SK-MEL-5 (cell line): ENCODE data around the gene FAM118A. TPM values are rescaled to one million over a fixed set of nuclear protein-coding genes. Genes with fewer than 3 reads are reported as not detected.
A peak's percentile ranks its signal among the peaks of the same experiment; 100 is the strongest.
"Not testable (repeated sequence)": the region's sequence is repeated elsewhere in the genome, so short reads cannot be mapped to it uniquely, and the experiment has no call there.

ENCODE experiments used
- DNase-seq: peaks from one replicate; pipeline ENCODE4 v3.0.0-alpha.2; 2016; ENCODE audit warnings: low read depth, low spot score
- in situ Hi-C: cut with HindIII; loops from 2 replicates; pipeline ENCODE4 v1.10.0; 2016; ENCODE audit warnings: low sequenced_read_pairs, high pct_unique_total_duplicates, low pct_unique_long_range_greater_than_20kb
- total RNA-seq: library from RNA; depleted of rRNA; stranded (reverse); fragments of >200 nt; shearing (Covaris generic); gene quantifications from 2 replicates; pipeline ENCODE4 v1.2.3, GENCODE V29; 2014

FAM118A gene
- total RNA-seq, 1 experiment from 2014 or later, result 18.2 TPM

GRCh38 chr22:45336971-45337431, 27.3 kb downstream of the FAM118A start:
- DNase-seq, result no peak
- in situ Hi-C loops, result no loop called here

- DNase-seq, result no peak
- in situ Hi-C loops, result no loop called here
These were observed 27.8 kb downstream of the FAM118A start for GRCh38 chr22:45337536-45337935.

GRCh38 chr22:45338795-45339194, 29.1 kb downstream of the FAM118A start:
- in situ Hi-C loops, result no loop called here
- DNase-seq, result no peak

- DNase-seq, result no peak
- in situ Hi-C loops, result no loop called here
These were observed 30.6 kb downstream of the FAM118A start for GRCh38 chr22:45340323-45340722.

GRCh38 chr22:45341498-45341897, 31.8 kb downstream of the FAM118A start:
- no peak for DNase-seq
- in situ Hi-C loops, result no loop called here

- in situ Hi-C loops, result no loop called here
- no peak for DNase-seq
These were observed 33.4 kb downstream of the FAM118A start for GRCh38 chr22:45343143-45343542.

GRCh38 chr22:45344334-45344733, 34.6 kb downstream of the FAM118A start:
- DNase-seq, result peak; percentile 88
- in situ Hi-C loops, result no loop called here

GRCh38 chr22:45349916-45350315, 40.2 kb downstream of the FAM118A start:
- no peak for DNase-seq
- in situ Hi-C loops, result no loop called here

- in situ Hi-C loops, result no loop called here
- peak; percentile 20 for DNase-seq
These were observed 42.2 kb downstream of the FAM118A start for GRCh38 chr22:45351956-45352355.

GRCh38 chr22:45352757-45353156, 43.0 kb downstream of the FAM118A start:
- DNase-seq, in situ Hi-C loops: not testable (repeated sequence)

- DNase-seq, result no peak
- in situ Hi-C loops, result no loop called here
These were observed 44.1 kb downstream of the FAM118A start for GRCh38 chr22:45353786-45354185.

GRCh38 chr22:45357490-45357889, 47.8 kb downstream of the FAM118A start:
- in situ Hi-C loops, result no loop called here
- no peak for DNase-seq

- no peak for DNase-seq
- in situ Hi-C loops, result no loop called here
These were observed 48.4 kb downstream of the FAM118A start for GRCh38 chr22:45358127-45358526.

GRCh38 chr22:45359627-45360026, 49.9 kb downstream of the FAM118A start:
- DNase-seq, result no peak
- in situ Hi-C loops, result no loop called here

- no peak for DNase-seq
- in situ Hi-C loops, result no loop called here
These were observed 57.0 kb downstream of the FAM118A start for GRCh38 chr22:45366713-45367112.

- DNase-seq, in situ Hi-C loops: not testable (repeated sequence)
These were observed 63.9 kb downstream of the FAM118A start for GRCh38 chr22:45373592-45373991.

GRCh38 chr22:45376009-45376408, 66.3 kb downstream of the FAM118A start:
- in situ Hi-C loops, result no loop called here
- peak; percentile 36 for DNase-seq

- in situ Hi-C loops, result no loop called here
- DNase-seq, result no peak
These were observed 67.0 kb downstream of the FAM118A start for GRCh38 chr22:45376703-45377102.

GRCh38 chr22:45381348-45381747, 71.6 kb downstream of the FAM118A start:
- in situ Hi-C loops, result no loop called here
- DNase-seq, result no peak

- no peak for DNase-seq
- in situ Hi-C loops, result no loop called here
These were observed 79.8 kb downstream of the FAM118A start for GRCh38 chr22:45389546-45389945.
